Mesendoderm (in vitro differentiated cells): ENCODE measurements around the gene KIF20B.

ENCODE experiments used
- DNase-seq: peaks from one replicate; pipeline ENCODE4 v3.0.0; 2013
- H2AK5ac ChIP-seq: 2 replicates; pipeline ENCODE4 v1.6.1; 2013; ENCODE audit warnings: low read length, inconsistent platforms
- H2BK120ac ChIP-seq: 2 replicates; pipeline ENCODE4 v1.6.1; 2013; ENCODE audit warnings: low read depth, mild to moderate bottlenecking, low read length, moderate library complexity, mixed read lengths
- H2BK15ac ChIP-seq: replicated peaks from 2 replicates; pipeline ENCODE4 v1.6.1; 2013; ENCODE audit warnings: low read depth, mild to moderate bottlenecking, moderate library complexity
- H2BK5ac ChIP-seq: 2 replicates; pipeline ENCODE4 v1.6.1; 2013; ENCODE audit warnings: low read length, inconsistent platforms
- H3K18ac ChIP-seq: 2 replicates; pipeline ENCODE4 v1.6.1; 2013; ENCODE audit warnings: mild to moderate bottlenecking, low read length, mixed read lengths
- H3K23ac ChIP-seq: one replicate; pipeline ENCODE4 v1.6.1; 2013; ENCODE audit warnings: low read length
- H3K27ac ChIP-seq: 2 replicates; pipeline ENCODE4 v1.5.1; 2013; ENCODE audit warnings: low read depth, mild to moderate bottlenecking, inconsistent platforms, low read length, moderate library complexity
- H3K27me3 ChIP-seq: 2 replicates; pipeline ENCODE4 v1.6.1; 2013; ENCODE audit warnings: low read length, control low read depth, mild to moderate bottlenecking, inconsistent platforms; ENCODE audit not compliant: insufficient read depth, poor library complexity
- H3K36me3 ChIP-seq: 2 replicates; pipeline ENCODE4 v1.6.1; 2013; ENCODE audit warnings: low read length, inconsistent platforms; ENCODE audit not compliant: control insufficient read depth, insufficient read depth
- H3K4ac ChIP-seq: one replicate; pipeline ENCODE4 v1.6.1; 2013; ENCODE audit warnings: low read depth, mild to moderate bottlenecking, low read length, moderate library complexity
- H3K4me1 ChIP-seq: 2 replicates; pipeline ENCODE4 v1.6.1; 2013; ENCODE audit warnings: low read depth, low read length, inconsistent platforms; ENCODE audit not compliant: control insufficient read depth
- H3K4me2 ChIP-seq: 2 replicates; pipeline ENCODE4 v1.6.1; 2013; ENCODE audit warnings: low read length
- H3K4me3 ChIP-seq: 2 replicates; pipeline ENCODE4 v1.5.1; 2013; ENCODE audit warnings: mild to moderate bottlenecking, low read length
- H3K56ac ChIP-seq: one replicate; pipeline ENCODE4 v1.6.1; 2013; ENCODE audit warnings: low read length
- H3K79me1 ChIP-seq: 2 replicates; pipeline ENCODE4 v1.6.1; 2013; ENCODE audit warnings: low read length, inconsistent platforms
- H3K79me2 ChIP-seq: 2 replicates; pipeline ENCODE4 v1.6.1; 2013; ENCODE audit warnings: mild to moderate bottlenecking, low read length; ENCODE audit not compliant: control insufficient read depth, insufficient read depth
- H3K9ac ChIP-seq: 2 replicates; pipeline ENCODE4 v1.6.1; 2013; ENCODE audit warnings: low read length, inconsistent platforms
- H4K5ac ChIP-seq: one replicate; pipeline ENCODE4 v1.6.1; 2013; ENCODE audit warnings: low read length
- H4K8ac ChIP-seq: one replicate; pipeline ENCODE4 v1.6.1; 2013; ENCODE audit warnings: low read depth, mild to moderate bottlenecking, control low read depth, low read length, moderate library complexity
- WGBS: extraction: QIAGEN DNeasy Blood & Tissue Kit; methylation state at CpG from one replicate; pipeline ENCODE4 v1.1.7; 2013; ENCODE audit warnings: low lambda C conversion rate, missing lambda C conversion rate; ENCODE audit not compliant: insufficient coverage; ENCODE audit errors: extremely low coverage; 5-methylcytosine and 5-hydroxymethylcytosine counted together

The KIF20B gene

DNA sequence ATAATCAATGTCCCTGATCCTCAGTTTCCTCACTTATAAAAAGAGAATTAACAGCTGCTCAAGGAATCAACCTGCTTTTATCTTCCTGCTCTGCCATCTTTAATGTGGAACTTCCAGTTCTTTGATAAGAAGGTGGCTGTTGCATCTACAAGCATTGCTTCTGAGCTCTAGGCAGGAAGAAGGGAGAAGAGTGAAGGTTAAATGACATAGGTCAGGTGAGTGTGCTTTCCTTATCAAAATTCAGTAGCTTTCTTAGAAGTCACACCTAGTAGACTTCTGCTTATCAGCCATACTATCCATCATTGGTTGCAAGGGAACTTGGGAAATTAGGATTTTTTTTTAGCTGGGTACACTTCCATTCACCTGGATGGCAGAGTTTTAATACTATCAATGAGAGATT lies 24.0 kb upstream of the KIF20B start:
- no peak overlapping the region for H3K4me3 ChIP-seq
- H3K23ac ChIP-seq: no peak overlapping the region
- H3K9ac ChIP-seq: no peak overlapping the region
- no peak overlapping the region for H2BK120ac ChIP-seq
- no peaks in the 10 kb centered on the region for H3K79me1 ChIP-seq
- H3K79me2 ChIP-seq: no peaks in the 10 kb centered on the region
- H2AK5ac ChIP-seq: no peak overlapping the region
- no peak overlapping the region for H3K18ac ChIP-seq
- no peaks in the 10 kb centered on the region for H3K4me1 ChIP-seq
- no peak overlapping the region for H3K4me2 ChIP-seq
- H3K36me3 ChIP-seq: no peaks in the 10 kb centered on the region
- DNase-seq: no peak
- no peak overlapping the region for H4K5ac ChIP-seq
- no peak overlapping the region for H4K8ac ChIP-seq
- H3K4ac ChIP-seq: no peak overlapping the region
- no peaks in the 10 kb centered on the region for H3K27me3 ChIP-seq
- H2BK15ac ChIP-seq: no peak overlapping the region
- no peak overlapping the region for H2BK5ac ChIP-seq
- no peak overlapping the region for H3K27ac ChIP-seq
- H3K56ac ChIP-seq: no peak overlapping the region

DNA sequence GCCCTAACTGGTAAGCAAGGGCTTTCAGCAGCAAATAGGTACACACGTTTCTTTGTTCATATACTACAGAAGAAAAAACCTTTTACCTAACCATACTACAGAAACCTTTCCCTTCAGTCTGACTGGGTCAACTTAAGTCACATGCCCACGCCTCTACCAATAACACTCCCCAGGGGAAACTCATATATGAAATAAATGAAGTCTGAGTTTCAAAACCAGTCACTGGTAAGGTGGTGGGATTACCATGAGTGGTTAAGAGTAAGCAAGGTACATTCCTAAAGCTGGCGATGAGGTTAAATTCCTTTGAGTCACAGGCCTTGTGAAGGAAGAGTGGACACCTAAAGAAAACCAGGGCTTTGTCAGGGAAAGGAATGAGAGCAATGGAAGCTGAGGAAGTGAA lies 21.4 kb upstream of the KIF20B start:
- WGBS: no CpG with 5 or more reads among the region's 3 CpGs
- Histone ChIP-seq H3K56ac (no peak overlapping the region), H3K27ac (no peak overlapping the region), H3K4me3 (no peak overlapping the region), H3K79me2 (no peaks in the 10 kb centered on the region), H3K18ac (no peak overlapping the region), H3K4ac (no peak overlapping the region), H3K36me3 (no peaks in the 10 kb centered on the region), H2BK15ac (no peak overlapping the region), H3K79me1 (no peaks in the 10 kb centered on the region), H2BK120ac (no peak overlapping the region), H3K4me1 (no peaks in the 10 kb centered on the region), H2BK5ac (no peak overlapping the region), H3K4me2 (no peak overlapping the region), H4K8ac (no peak overlapping the region), H3K9ac (no peak overlapping the region), H3K23ac (no peak overlapping the region), H3K27me3 (no peaks in the 10 kb centered on the region), H2AK5ac (no peak overlapping the region), H4K5ac (no peak overlapping the region)
- no peak for DNase-seq

DNA sequence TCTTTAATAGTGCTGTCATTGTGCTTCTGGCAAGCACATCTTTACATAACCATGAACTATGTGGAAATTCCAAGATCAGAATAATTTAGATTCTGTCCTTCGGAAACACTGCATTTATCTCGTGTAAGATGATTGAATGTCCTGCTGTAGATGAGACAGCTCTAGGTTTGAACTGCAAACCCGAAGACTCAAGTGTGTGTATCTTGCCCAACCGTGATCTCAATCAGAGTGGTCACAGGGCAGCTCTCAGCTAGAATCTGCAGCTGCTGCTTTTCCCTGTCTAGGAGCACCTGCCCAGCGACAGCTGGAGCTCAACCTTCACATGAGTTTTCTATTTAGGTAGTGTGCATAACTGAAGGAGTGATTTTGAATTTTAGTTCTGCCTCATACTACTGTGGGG lies 17.5 kb upstream of the KIF20B start:
- Histone ChIP-seq H3K79me2 (no peaks in the 10 kb centered on the region), H3K4me3 (no peak overlapping the region), H3K9ac (no peak overlapping the region), H3K18ac (no peak overlapping the region), H3K79me1 (no peaks in the 10 kb centered on the region), H3K4me2 (no peak overlapping the region), H3K27me3 (no peaks in the 10 kb centered on the region), H4K8ac (no peak overlapping the region), H3K36me3 (no peaks in the 10 kb centered on the region), H3K4ac (no peak overlapping the region), H2BK15ac (no peak overlapping the region), H3K23ac (no peak overlapping the region), H3K27ac (no peak overlapping the region), H2BK120ac (no peak overlapping the region), H4K5ac (no peak overlapping the region), H3K56ac (no peak overlapping the region), H3K4me1 (no peaks in the 10 kb centered on the region), H2AK5ac (no peak overlapping the region), H2BK5ac (no peak overlapping the region)
- no CpG with 5 or more reads among the region's 5 CpGs for WGBS
- no peak for DNase-seq

DNA sequence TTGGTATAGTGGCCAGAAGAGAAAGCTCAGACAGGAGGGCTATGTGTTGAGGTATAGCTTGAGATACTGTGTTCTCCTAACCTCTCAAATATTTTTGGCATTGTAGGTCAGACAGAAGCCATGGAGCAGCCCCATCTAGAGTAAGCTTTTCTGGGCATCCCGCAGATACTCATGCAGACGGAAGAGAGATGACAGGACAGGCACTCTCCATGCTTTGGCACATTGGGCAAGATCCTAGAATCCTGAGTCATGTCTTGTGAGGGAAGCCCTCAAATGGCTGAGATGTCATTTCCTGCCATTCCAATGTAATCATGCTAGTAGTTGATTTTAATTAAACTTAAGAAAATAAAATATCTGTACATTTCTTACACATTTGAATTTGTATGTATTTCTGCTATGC lies 16.8 kb upstream of the KIF20B start:
- H4K5ac ChIP-seq: no peak overlapping the region
- no peak overlapping the region for H3K4me3 ChIP-seq
- H2AK5ac ChIP-seq: no peak overlapping the region
- no peak overlapping the region for H2BK15ac ChIP-seq
- H3K56ac ChIP-seq: no peak overlapping the region
- H3K79me2 ChIP-seq: no peaks in the 10 kb centered on the region
- H4K8ac ChIP-seq: no peak overlapping the region
- no peak overlapping the region for H2BK5ac ChIP-seq
- H3K4me2 ChIP-seq: no peak overlapping the region
- H3K4me1 ChIP-seq: no peaks in the 10 kb centered on the region
- no peaks in the 10 kb centered on the region for H3K36me3 ChIP-seq
- H2BK120ac ChIP-seq: no peak overlapping the region
- no peak overlapping the region for H3K9ac ChIP-seq
- no CpG with 5 or more reads among the region's 2 CpGs for WGBS
- H3K4ac ChIP-seq: no peak overlapping the region
- no peaks in the 10 kb centered on the region for H3K79me1 ChIP-seq
- no peak for DNase-seq
- H3K18ac ChIP-seq: no peak overlapping the region
- H3K23ac ChIP-seq: no peak overlapping the region
- H3K27me3 ChIP-seq: no peaks in the 10 kb centered on the region
- no peak overlapping the region for H3K27ac ChIP-seq

GRCh38 chr10:89685936-89686335 lies 15.5 kb upstream of the KIF20B start:
- Histone ChIP-seq H3K56ac (no peak overlapping the region), H3K4ac (no peak overlapping the region), H3K4me3 (no peak overlapping the region), H3K27ac (no peak overlapping the region), H3K79me2 (no peaks in the 10 kb centered on the region), H2BK120ac (no peak overlapping the region), H3K4me1 (no peaks in the 10 kb centered on the region), H3K4me2 (no peak overlapping the region), H3K18ac (no peak overlapping the region), H2BK5ac (no peak overlapping the region), H3K27me3 (no peaks in the 10 kb centered on the region), H4K5ac (no peak overlapping the region), H2BK15ac (no peak overlapping the region), H3K9ac (no peak overlapping the region), H2AK5ac (no peak overlapping the region), H3K36me3 (no peaks in the 10 kb centered on the region), H3K79me1 (no peaks in the 10 kb centered on the region), H4K8ac (no peak overlapping the region), H3K23ac (no peak overlapping the region)
- no peak for DNase-seq
- no CpG with 5 or more reads among the region's 4 CpGs for WGBS

DNA sequence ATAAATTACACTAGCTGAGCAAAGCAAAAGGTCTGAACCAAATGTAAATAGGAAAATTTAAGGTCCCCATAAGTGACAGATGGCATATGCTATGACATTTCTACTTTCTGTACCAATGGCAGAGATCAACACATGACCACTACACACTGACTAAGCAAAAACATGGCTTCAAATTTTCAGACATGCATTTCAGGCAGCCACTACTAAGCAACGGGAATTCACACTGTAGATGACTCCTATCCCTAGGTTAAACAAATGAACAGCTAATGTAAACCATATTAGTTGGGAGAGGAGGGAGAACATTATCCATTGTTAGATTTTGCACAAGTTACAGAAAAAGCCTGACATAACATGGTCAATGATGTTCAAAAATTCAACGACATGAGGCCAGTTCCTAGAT lies 11.4 kb upstream of the KIF20B start:
- Histone ChIP-seq H3K23ac (no peak overlapping the region), H2AK5ac (no peak overlapping the region), H2BK5ac (no peak overlapping the region), H3K4ac (no peak overlapping the region), H2BK15ac (no peak overlapping the region), H3K79me2 (no peaks in the 10 kb centered on the region), H4K8ac (no peak overlapping the region), H4K5ac (no peak overlapping the region), H3K4me1 (no peaks in the 10 kb centered on the region), H3K9ac (no peak overlapping the region), H3K27ac (no peak overlapping the region), H3K79me1 (no peaks in the 10 kb centered on the region), H3K4me3 (no peak overlapping the region), H3K18ac (no peak overlapping the region), H3K56ac (no peak overlapping the region), H2BK120ac (no peak overlapping the region), H3K36me3 (no peaks in the 10 kb centered on the region), H3K4me2 (no peak overlapping the region), H3K27me3 (no peaks in the 10 kb centered on the region)
- no CpG with 5 or more reads among the region's 2 CpGs for WGBS
- DNase-seq: no peak
